GM12878 (cell line): ENCODE measurements around the gene ARHGEF33. TPM values are rescaled to one million over a fixed set of nuclear protein-coding genes. Genes with fewer than 3 reads are reported as not detected.

ENCODE experiments used
- ATAC-seq: fragments of 200-7000 bp; cut with Tn5 transposase; 3 replicates; pipeline ENCODE4 v1.9.1; 2020; ENCODE audit warnings: mild to moderate bottlenecking, moderate library complexity
- BruUV-seq: library from RNA; stranded (reverse); fragments of 400-500 nt; replicated peaks from 2 replicates; lab custom pipeline; 2021; lab: Mats Ljungman, UMichigan
- CTCF ChIA-PET: fragments of 300-600 bp; sonication (Branson Sonifier 250); formaldehyde crosslinking; extraction: SDS; loops from one replicate; lab custom pipeline; 2021; ENCODE audit warnings: inconsistent platforms; lab: Yijun Ruan, JAX
- POLR2A ChIA-PET: fragments of 350-600 bp; formaldehyde crosslinking; extraction: SDS; loops from one replicate; lab custom pipeline; 2021; ENCODE audit warnings: inconsistent platforms; lab: Charles Lee
- RAD21 ChIA-PET: fragments of 300-600 bp; sonication (Branson Sonifier 250); formaldehyde crosslinking; loops from one replicate; lab custom pipeline; 2023; ENCODE audit warnings: antibody characterized with exemption; ENCODE audit not compliant: unreplicated experiment; lab: Charles Lee
- SMC1A ChIA-PET: fragments of 300-600 bp; sonication (Branson Sonifier 250); formaldehyde crosslinking; loops from one replicate; lab custom pipeline; 2023; ENCODE audit not compliant: unreplicated experiment, uncharacterized antibody; lab: Charles Lee
- DNase-seq: peaks from one replicate; pipeline ENCODE4 v3.0.0-alpha.2; 2011; ENCODE audit warnings: low read depth, low spot score
- FAIRE-seq: peaks from 3 replicates; lab custom pipeline; 2011; peaks lifted over from hg19 to GRCh38; lab: Jason Lieb, UNC
- H2AFZ ChIP-seq: 2 replicates; pipeline ENCODE4 v1.6.0; 2011; ENCODE audit warnings: low read depth, low read length, control low read depth; ENCODE audit not compliant: control insufficient read depth
- H3K27ac ChIP-seq: 2 replicates; pipeline ENCODE4 v1.5.1; 2011; ENCODE audit warnings: control low read depth; ENCODE audit not compliant: control insufficient read depth, insufficient read depth
- H3K27me3 ChIP-seq, 2 experiments: replicated peaks in 1 of 2; 2 replicates each; pipeline versions ENCODE4 v1.6.0 to v1.6.1; 2011; ENCODE audit warnings: low read length in 1 of 2; ENCODE audit not compliant: control insufficient read depth in 2 of 2, insufficient read depth in 2 of 2
- H3K36me3 ChIP-seq, 2 experiments: 2 replicates each; pipeline ENCODE4 v1.5.1; 2011; ENCODE audit warnings: low read length in 1 of 2; ENCODE audit not compliant: control insufficient read depth in 2 of 2, insufficient read depth in 2 of 2
- H3K4me1 ChIP-seq: 2 replicates; pipeline ENCODE4 v1.6.1; 2011; ENCODE audit warnings: mild to moderate bottlenecking, low read length, moderate library complexity, mixed read lengths; ENCODE audit not compliant: control insufficient read depth, insufficient read depth
- H3K4me2 ChIP-seq: 2 replicates; pipeline ENCODE4 v1.6.0; 2011; ENCODE audit warnings: control low read depth; ENCODE audit not compliant: control insufficient read depth, insufficient read depth
- H3K4me3 ChIP-seq: fragments of 200-600 bp; sonication (generic); 2 replicates; pipeline ENCODE4 v1.5.1; 2016
- H3K79me2 ChIP-seq: 2 replicates; pipeline ENCODE4 v1.6.0; 2011; ENCODE audit warnings: low read length; ENCODE audit not compliant: control insufficient read depth, insufficient read depth
- H3K9ac ChIP-seq: 2 replicates; pipeline ENCODE4 v1.8.0; 2011; ENCODE audit warnings: low read length, control low read depth, mixed read lengths; ENCODE audit not compliant: control insufficient read depth, insufficient read depth
- H3K9me3 ChIP-seq: replicated peaks from 3 replicates; pipeline ENCODE4 v1.5.1; 2011; ENCODE audit warnings: mild to moderate bottlenecking, low read length; ENCODE audit not compliant: control insufficient read depth, insufficient read depth
- H4K20me1 ChIP-seq: 2 replicates; pipeline ENCODE4 v1.6.0; 2011; ENCODE audit not compliant: control insufficient read depth, insufficient read depth
- EP300 ChIP-seq, 2 experiments: fragments of 150-350 bp in 1 of 2; IDR thresholded peaks; 2 replicates each; pipeline ENCODE4 v1.6.1; 2011 to 2012; ENCODE audit warnings: low read depth in 2 of 2, low read length in 2 of 2, borderline replicate concordance in 1 of 2, improper control_type of control experiment in 1 of 2, inconsistent platforms in 1 of 2; ENCODE audit not compliant: control insufficient read depth in 1 of 2
- FOS ChIP-seq: IDR thresholded peaks from 3 replicates; pipeline ENCODE4 v1.6.1; 2011; ENCODE audit warnings: borderline replicate concordance; ENCODE audit not compliant: insufficient read length; ENCODE audit errors: extremely low read depth
- MEF2B ChIP-seq: fragments of 450-650 bp; IDR thresholded peaks from 2 replicates; pipeline ENCODE4 v1.6.1; 2018; ENCODE audit warnings: mild to moderate bottlenecking, moderate library complexity; ENCODE audit not compliant: partially characterized antibody, poor library complexity, severe bottlenecking
- NFIC ChIP-seq: IDR thresholded peaks from 2 replicates; pipeline ENCODE4 v1.6.1; 2012; ENCODE audit warnings: low read depth, mild to moderate bottlenecking, inconsistent platforms, low read length, moderate library complexity
- NFYA ChIP-seq: IDR thresholded peaks from 2 replicates; pipeline ENCODE4 v1.6.1; 2011; ENCODE audit warnings: low read depth, mild to moderate bottlenecking, low read length, improper control_type of control experiment, borderline replicate concordance
- POU2F2 ChIP-seq: IDR thresholded peaks from 3 replicates; pipeline ENCODE4 v1.6.1; 2011; ENCODE audit warnings: low read depth, mild to moderate bottlenecking, low read length, borderline replicate concordance
- SRF ChIP-seq, 2 experiments: IDR thresholded peaks; 2 replicates each; pipeline ENCODE4 v1.6.1; 2011; ENCODE audit warnings: low read depth in 2 of 2, low read length in 2 of 2, mild to moderate bottlenecking in 1 of 2, moderate library complexity in 1 of 2
- ZNF24 ChIP-seq: fragments of 450-650 bp; IDR thresholded peaks from 2 replicates; pipeline ENCODE4 v1.6.1; 2017; ENCODE audit warnings: antibody characterized with exemption, mild to moderate bottlenecking
- ZZZ3 ChIP-seq: IDR thresholded peaks from 2 replicates; pipeline ENCODE4 v1.6.1; 2011; ENCODE audit warnings: low read depth; ENCODE audit not compliant: control insufficient read depth, insufficient read length
- in situ Hi-C: fragments of 300-500 bp; cut with MboI; formaldehyde crosslinking; loops from 9 replicates; pipeline ENCODE4 v1.14.3; 2018; ENCODE audit warnings: mixed read lengths
- intact Hi-C: fragments of 100-400 bp; cut with micrococcal nuclease; formaldehyde crosslinking; loops from one replicate; pipeline ENCODE4 v1.14.2; 2022; ENCODE audit not compliant: unreplicated experiment
- polyA plus RNA-seq, 11 experiments: library from polyadenylated mRNA; depleted of rRNA in 4 of 11; unstranded in 6 of 11; stranded (reverse) in 5 of 11; fragments of >200 nt; fragmentation: Nextera tagmentation in 4 of 11; fragmentation: Illumina TruSeq in 1 of 11; extraction: Ambion mirVana in 4 of 11; extraction: Trizol in 1 of 11; gene quantifications; 1 replicate in 1 of 11; 2 replicates in 10 of 11; pipeline versions ENCODE4 v1.2.1 to v1.2.3, GENCODE V29; 2011 to 2016; ENCODE audit warnings: inconsistent platforms in 2 of 11, missing spikeins in 2 of 11, low read depth in 1 of 11
- total RNA-seq, 4 experiments: library from RNA; depleted of rRNA in 3 of 4; stranded (reverse); fragments of >200 nt in 3 of 4; fragmentation: Illumina TruSeq in 1 of 4; extraction: Trizol in 1 of 4; gene quantifications; 2 replicates each; pipeline versions ENCODE4 v1.2.1 to v1.2.3, GENCODE V29; 2013 to 2021
- TF ChIP-seq, protein P1 (sequence below): IDR thresholded peaks from 2 replicates; pipeline ENCODE4 v1.6.1; 2011; ENCODE audit warnings: low read depth, low read length, improper control_type of control experiment, borderline replicate concordance
- TF ChIP-seq, protein P2 (sequence below): fragments of 450-650 bp; formaldehyde crosslinking; IDR thresholded peaks from 2 replicates; pipeline ENCODE4 v1.4.0; 2020; ENCODE audit warnings: mild to moderate bottlenecking, moderate library complexity
- TF ChIP-seq, protein P3 (sequence below): IDR thresholded peaks from 2 replicates; pipeline ENCODE4 v1.6.1; 2011; ENCODE audit warnings: borderline replicate concordance, low read depth, mild to moderate bottlenecking, moderate library complexity, mixed read lengths, low read length; ENCODE audit not compliant: insufficient read depth; ENCODE audit errors: extremely low read length

ARHGEF33 gene
- total and polyA plus RNA-seq, 10 of the 15 experiments (the other 5 are each of a cell fraction or from before 2014, with no cell fraction given): 0.01 to 0.08 (median 0.05) TPM; not detected in 4

DNA sequence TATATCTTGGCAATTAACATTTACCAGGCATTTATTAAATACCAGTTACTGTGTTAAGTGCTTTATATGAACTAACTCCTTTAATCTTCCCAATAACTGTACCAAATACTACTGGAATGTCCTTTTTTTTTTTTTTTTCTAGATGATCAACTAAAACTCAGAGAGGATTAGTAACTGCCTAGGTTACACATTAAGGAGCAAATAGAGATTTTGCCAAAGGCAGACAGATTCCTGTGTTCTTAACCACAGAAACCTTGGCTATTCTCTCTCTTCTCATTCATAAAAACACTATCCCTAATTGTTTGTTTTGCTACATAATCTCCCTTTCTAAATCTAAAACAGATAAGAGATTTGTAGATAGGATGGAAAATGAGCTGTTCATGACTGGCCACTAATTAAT is 27.2 kb upstream of the ARHGEF33 start:
- no peaks in the 10 kb centered on the region; the same call in 2 of the 3 replicates for H3K9me3 ChIP-seq
- in situ Hi-C loops (no loop called here), intact Hi-C loops (no loop called here)
- CTCF ChIA-PET: no interaction called here
- DNase-seq (no peak), FAIRE-seq (no peak), ATAC-seq (no peak)
- RAD21 ChIA-PET: no interaction called here
- H3K36me3 ChIP-seq: peaks cover 0 to 6% of the 10 kb centered on the region in 2 experiments; a peak in 3 of 4 replicates
- no peak overlapping the region for H2AFZ ChIP-seq
- no peaks in the 10 kb centered on the region for H4K20me1 ChIP-seq
- no peaks in the 10 kb centered on the region for H3K4me1 ChIP-seq
- POLR2A ChIA-PET: no interaction called here
- no peak overlapping the region for H3K9ac ChIP-seq
- SMC1A ChIA-PET: no interaction called here
- H3K4me3 ChIP-seq: no peak overlapping the region
- no peaks in the 10 kb centered on the region for H3K27me3 ChIP-seq
- no peaks in the 10 kb centered on the region for H3K79me2 ChIP-seq
- no peak overlapping the region for H3K27ac ChIP-seq
- TF ChIP-seq, protein P1, sequence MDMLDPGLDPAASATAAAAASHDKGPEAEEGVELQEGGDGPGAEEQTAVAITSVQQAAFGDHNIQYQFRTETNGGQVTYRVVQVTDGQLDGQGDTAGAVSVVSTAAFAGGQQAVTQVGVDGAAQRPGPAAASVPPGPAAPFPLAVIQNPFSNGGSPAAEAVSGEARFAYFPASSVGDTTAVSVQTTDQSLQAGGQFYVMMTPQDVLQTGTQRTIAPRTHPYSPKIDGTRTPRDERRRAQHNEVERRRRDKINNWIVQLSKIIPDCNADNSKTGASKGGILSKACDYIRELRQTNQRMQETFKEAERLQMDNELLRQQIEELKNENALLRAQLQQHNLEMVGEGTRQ: no peak
- TF ChIP-seq ZZZ3 (no peak), ZNF24 (no peak), SRF (IDR thresholded peaks at IDR 0.05; ENCODE audit: low read depth in 2 of 2, low read length in 2 of 2) (no peak), POU2F2 (no peak), MEF2B (no peak), FOS (no peak), NFIC (no peak), EP300 (IDR thresholded peaks at IDR 0.05; ENCODE audit: borderline replicate concordance in 1 of 2, control insufficient read depth in 1 of 2, low read depth in 2 of 2, low read length in 2 of 2) (no peak), NFYA (no peak)
- TF ChIP-seq, protein P2, sequence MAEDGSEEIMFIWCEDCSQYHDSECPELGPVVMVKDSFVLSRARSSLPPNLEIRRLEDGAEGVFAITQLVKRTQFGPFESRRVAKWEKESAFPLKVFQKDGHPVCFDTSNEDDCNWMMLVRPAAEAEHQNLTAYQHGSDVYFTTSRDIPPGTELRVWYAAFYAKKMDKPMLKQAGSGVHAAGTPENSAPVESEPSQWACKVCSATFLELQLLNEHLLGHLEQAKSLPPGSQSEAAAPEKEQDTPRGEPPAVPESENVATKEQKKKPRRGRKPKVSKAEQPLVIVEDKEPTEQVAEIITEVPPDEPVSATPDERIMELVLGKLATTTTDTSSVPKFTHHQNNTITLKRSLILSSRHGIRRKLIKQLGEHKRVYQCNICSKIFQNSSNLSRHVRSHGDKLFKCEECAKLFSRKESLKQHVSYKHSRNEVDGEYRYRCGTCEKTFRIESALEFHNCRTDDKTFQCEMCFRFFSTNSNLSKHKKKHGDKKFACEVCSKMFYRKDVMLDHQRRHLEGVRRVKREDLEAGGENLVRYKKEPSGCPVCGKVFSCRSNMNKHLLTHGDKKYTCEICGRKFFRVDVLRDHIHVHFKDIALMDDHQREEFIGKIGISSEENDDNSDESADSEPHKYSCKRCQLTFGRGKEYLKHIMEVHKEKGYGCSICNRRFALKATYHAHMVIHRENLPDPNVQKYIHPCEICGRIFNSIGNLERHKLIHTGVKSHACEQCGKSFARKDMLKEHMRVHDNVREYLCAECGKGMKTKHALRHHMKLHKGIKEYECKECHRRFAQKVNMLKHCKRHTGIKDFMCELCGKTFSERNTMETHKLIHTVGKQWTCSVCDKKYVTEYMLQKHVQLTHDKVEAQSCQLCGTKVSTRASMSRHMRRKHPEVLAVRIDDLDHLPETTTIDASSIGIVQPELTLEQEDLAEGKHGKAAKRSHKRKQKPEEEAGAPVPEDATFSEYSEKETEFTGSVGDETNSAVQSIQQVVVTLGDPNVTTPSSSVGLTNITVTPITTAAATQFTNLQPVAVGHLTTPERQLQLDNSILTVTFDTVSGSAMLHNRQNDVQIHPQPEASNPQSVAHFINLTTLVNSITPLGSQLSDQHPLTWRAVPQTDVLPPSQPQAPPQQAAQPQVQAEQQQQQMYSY (CRISPR knock-in tag): no peak
- TF ChIP-seq, protein P3, sequence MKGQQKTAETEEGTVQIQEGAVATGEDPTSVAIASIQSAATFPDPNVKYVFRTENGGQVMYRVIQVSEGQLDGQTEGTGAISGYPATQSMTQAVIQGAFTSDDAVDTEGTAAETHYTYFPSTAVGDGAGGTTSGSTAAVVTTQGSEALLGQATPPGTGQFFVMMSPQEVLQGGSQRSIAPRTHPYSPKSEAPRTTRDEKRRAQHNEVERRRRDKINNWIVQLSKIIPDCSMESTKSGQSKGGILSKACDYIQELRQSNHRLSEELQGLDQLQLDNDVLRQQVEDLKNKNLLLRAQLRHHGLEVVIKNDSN: no peak
- no peak overlapping the region for H3K4me2 ChIP-seq
- no TSS peak for BruUV-seq
